Activated CD8-positive, alpha-beta memory T cell treated with anti-CD3 and anti-CD28 coated beads, Interleukin-2, amount 10 ng/mL, durations not matched to agents 7 days and 5 days (primary cell): ENCODE results near the gene TBL3. TPM values are rescaled to one million over a fixed set of nuclear protein-coding genes. Genes with fewer than 3 reads are reported as not detected.

Source experiments
- ATAC-seq: fragments of 150-1000 bp; cut with Tn5 transposase; one replicate; pipeline ENCODE4 v1.10.0; 2021; ENCODE audit warnings: moderate library complexity
- CTCF ChIA-PET: fragments of 350-600 bp; sonication (Branson Sonifier 250); formaldehyde crosslinking; loops from one replicate; lab custom pipeline; 2021; ENCODE audit warnings: antibody characterized with exemption; lab: Charles Lee
- DNase-seq: peaks from one replicate; pipeline ENCODE4 v3.0.0-alpha.2; 2020
- H3K27ac Mint-ChIP-seq: one replicate; pipeline ENCODE4 v1.8.0; 2021; ENCODE audit warnings: mild to moderate bottlenecking, mixed read lengths
- H3K27me3 Mint-ChIP-seq: one replicate; pipeline ENCODE4 v1.8.0; 2021; ENCODE audit warnings: mixed read lengths
- H3K36me3 Mint-ChIP-seq: one replicate; pipeline ENCODE4 v1.8.0; 2021; ENCODE audit warnings: mild to moderate bottlenecking, mixed read lengths
- H3K4me1 Mint-ChIP-seq: one replicate; pipeline ENCODE4 v1.8.0; 2021; ENCODE audit warnings: mixed read lengths
- H3K4me3 Mint-ChIP-seq: one replicate; pipeline ENCODE4 v1.8.0; 2021; ENCODE audit warnings: mild to moderate bottlenecking, moderate library complexity, mixed read lengths
- H3K9me3 Mint-ChIP-seq: one replicate; pipeline ENCODE4 v1.8.0; 2022; ENCODE audit warnings: low read depth, mixed read lengths
- total RNA-seq, 2 experiments: library from RNA; stranded (reverse); gene quantifications; one replicate each; pipeline ENCODE4 v1.2.3, GENCODE V29; 2021

Gene TBL3
- total RNA-seq, 2 experiments from 2014 or later = 41.9 to 42.3 TPM

DNA sequence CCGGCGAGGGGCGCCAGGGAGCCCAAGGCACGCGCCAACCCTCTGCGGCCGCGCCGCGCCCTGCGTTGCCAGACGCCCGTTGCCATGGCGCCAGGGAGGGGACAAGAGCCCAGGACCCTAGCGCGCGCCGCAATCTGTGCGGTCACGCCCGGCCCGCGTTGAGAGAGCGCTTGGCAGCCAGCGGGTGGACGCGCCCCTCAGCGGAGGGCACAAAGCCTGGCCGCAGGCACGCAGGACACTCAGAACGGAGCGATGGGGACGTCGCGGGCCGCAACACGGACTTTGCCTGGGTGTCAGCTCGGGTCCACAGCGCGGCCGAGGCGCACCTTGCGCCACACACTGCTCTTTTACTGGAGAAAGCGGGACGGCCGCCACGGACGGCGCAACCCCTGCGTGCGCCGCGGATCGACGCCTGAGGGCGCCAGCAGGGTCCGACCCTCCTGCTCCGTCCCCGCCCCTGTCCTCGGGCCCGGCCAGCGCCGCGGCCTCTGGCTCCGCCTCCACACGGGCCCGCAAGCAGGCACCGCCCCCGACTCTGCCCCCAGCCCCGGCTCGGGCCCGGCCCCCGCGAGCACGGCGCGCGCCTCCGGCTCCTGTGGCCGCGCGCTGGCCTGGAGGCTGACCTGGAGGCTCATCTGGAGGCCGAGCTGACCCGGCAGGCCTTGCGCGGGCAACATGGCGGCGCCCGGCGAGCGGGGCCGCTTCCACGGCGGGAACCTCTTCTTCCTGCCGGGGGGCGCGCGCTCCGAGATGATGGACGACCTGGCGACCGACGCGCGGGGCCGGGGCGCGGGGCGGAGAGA lies 11.9 kb downstream of the TBL3 start, which contains the start of gene GFER:
Gene GFER, plus strand, starts transcription at position 650 of the 803 bp plus-strand sequence. Its CDS starts 26 bp downstream, at position 676.
- Mint-ChIP-seq H3K4me1 (peaks cover 13% of the 10 kb centered on the region), H3K4me3 (peak within 1 kb of the TSS; percentile 83), H3K27ac (peak within 1 kb of the TSS; percentile 36), H3K9me3 (no peaks in the 10 kb centered on the region), H3K27me3 (peaks cover 42% of the 10 kb centered on the region), H3K36me3 (peaks cover 8% of the 10 kb centered on the region)
- DNase-seq = peak; percentile 84
- peak; percentile 90 for ATAC-seq
- CTCF ChIA-PET = interaction anchor here (1.1 to 4.5 kb wide), 8 partner anchors 9 to 169 kb away, joined by 3 to 22 read pairs (median 4); partner anchors contain the start of genes RPS2 and TBL3

DNA sequence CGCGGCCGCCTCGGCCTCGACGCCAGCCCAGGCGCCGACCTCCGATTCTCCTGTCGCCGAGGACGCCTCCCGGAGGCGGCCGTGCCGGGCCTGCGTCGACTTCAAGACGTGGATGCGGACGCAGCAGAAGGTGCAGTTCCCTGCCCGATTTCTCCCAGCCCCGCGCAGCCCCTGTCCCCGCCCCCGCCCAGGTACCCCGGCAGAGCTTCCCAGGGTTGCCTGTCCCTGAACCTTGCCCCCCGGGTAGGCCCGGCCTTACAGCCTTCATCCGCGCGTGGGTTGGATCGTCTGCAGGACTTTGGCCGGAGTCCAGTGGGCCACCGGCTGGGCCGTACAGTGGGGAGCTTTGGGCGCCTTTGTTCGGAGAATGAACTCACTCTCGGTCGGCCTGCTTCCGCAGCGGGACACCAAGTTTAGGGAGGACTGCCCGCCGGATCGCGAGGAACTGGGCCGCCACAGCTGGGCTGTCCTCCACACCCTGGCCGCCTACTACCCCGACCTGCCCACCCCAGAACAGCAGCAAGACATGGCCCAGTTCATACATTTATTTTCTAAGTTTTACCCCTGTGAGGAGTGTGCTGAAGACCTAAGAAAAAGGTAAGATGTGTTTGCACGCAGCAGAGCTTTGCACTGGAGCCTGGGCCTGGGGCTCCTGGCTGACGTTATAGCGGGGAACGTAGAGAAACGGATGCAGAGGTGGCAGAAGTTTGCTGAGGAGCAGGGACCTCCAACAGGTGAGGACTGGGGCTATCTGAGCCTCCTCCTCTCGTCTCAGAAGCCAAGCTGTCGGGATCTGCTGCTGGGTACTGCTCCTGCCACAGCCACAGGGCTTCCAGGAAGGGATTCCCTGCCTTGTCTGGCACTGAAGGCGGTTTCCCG lies 12.7 kb downstream of the TBL3 start:
- Mint-ChIP-seq H3K36me3 (peaks cover 8% of the 10 kb centered on the region), H3K9me3 (no peaks in the 10 kb centered on the region), H3K4me3 (peak overlapping the region; percentile 83), H3K27ac (peak overlapping the region; percentile 36), H3K4me1 (peaks cover 13% of the 10 kb centered on the region), H3K27me3 (peaks cover 48% of the 10 kb centered on the region)
- DNase-seq (no peak), ATAC-seq (peak; percentile 37)
- CTCF ChIA-PET = interaction anchor here (1.0 to 4.5 kb wide), 8 partner anchors 13 to 171 kb away, joined by 3 to 22 read pairs (median 5); partner anchors contain the start of genes RPS2, TBL3 and TRAF7

DNA sequence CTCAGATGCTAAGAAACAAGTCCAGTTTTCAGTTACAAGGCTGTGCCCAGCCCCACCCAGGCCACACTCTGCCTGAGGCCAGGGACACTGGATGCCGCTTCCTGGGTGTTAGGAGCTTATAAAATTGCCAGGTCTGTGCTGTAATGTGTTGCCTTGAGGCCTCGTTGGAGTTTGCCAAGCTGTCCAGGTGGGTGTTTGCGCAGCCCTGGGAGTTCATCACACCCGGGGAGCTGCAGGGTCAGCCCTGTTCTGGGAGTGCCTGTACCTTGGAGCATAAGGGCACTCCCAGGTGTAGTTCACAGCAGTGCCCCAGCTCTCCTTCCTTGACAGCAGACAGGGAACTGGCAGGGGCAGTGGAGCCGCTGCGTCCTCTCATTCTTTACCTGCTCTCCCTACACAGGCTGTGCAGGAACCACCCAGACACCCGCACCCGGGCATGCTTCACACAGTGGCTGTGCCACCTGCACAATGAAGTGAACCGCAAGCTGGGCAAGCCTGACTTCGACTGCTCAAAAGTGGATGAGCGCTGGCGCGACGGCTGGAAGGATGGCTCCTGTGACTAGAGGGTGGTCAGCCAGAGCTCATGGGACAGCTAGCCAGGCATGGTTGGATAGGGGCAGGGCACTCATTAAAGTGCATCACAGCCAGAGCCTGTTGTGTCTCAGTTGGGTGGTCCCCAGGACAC lies 13.8 kb downstream of the TBL3 start:
- Mint-ChIP-seq H3K27me3 (peaks cover 38% of the 10 kb centered on the region), H3K4me3 (peak overlapping the region; percentile 83), H3K9me3 (no peaks in the 10 kb centered on the region), H3K36me3 (peaks cover 8% of the 10 kb centered on the region), H3K27ac (no peak overlapping the region), H3K4me1 (peaks cover 13% of the 10 kb centered on the region)
- CTCF ChIA-PET = interaction anchor here (1.0 to 4.5 kb wide), 5 partner anchors 14 to 170 kb away, joined by 3 to 22 read pairs (median 3); partner anchors contain the start of genes TBL3 and TRAF7
- DNase-seq (no peak), ATAC-seq (no peak)

DNA sequence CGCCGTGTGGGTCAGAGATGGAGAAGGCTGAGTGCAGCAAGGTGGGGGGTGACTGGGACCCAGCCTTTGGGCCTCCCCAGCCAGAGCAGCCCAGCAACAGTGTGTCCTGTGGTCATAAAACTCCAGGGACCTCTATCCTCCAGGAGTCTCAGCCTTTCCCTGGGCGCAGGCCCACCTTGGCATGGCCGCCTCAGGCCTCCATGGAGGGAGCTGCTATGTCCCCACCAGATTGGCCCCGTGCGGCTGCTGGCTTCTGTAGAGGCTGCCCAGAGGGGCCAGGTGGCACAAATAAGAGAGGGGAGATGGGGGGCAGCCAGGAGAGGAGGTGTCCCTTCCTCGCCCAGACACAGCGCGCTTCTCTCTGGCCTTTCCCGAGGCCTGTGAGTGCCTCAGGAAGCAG lies 15.3 kb downstream of the TBL3 start:
- CTCF ChIA-PET = interaction anchor here (1.2 kb wide), 1 partner anchor 17 kb away, joined by 4 read pairs; no protein-coding TSS in a partner anchor
- H3K4me3 Mint-ChIP-seq = no peak overlapping the region
- ATAC-seq (no peak), DNase-seq (no peak)
- peaks cover 22% of the 10 kb centered on the region for H3K27me3 Mint-ChIP-seq
- H3K9me3 Mint-ChIP-seq = no peaks in the 10 kb centered on the region
- H3K36me3 Mint-ChIP-seq = peaks cover 8% of the 10 kb centered on the region
- peaks cover 25% of the 10 kb centered on the region for H3K4me1 Mint-ChIP-seq
- no peak overlapping the region for H3K27ac Mint-ChIP-seq

DNA sequence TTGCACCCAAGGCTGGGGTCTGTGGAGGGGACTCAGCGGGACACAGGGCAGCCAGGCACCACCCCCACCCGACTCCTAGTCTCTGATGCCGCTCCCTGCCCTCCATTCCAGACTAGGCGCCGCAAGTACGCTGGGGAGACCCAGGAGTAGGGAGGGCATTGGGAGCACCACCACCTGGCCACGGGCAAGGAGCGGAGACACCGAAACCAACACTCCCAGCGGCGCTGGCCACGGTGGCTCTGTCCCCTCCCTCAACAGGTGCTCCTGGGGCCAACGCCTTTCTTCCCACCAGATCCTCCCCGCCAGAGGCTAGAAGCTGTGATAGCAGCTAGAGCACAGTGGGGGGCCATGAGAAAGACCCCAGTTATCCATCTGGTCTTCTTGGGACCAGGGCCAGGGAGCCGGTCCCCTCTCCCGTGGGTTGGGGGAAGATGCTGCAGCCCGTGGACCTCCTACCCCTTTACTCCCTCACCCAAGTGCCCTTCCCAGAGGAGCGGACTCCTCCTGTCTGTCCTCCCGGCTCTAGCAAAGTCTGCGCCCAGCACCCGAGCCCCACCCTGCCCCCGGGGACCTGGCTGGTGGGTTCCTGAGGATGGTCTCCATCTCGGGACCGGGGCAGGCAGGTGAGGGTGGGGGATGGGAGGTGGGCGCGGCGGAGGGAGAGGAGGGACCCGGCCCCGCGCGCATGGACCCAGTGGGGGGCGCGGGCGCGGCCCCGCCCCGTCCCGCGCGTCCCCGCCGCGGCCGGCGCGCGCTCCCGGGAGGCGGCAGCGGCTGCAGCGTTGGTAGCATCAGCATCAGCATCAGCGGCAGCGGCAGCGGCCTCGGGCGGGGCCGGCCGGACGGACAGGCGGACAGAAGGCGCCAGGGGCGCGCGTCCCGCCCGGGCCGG lies 17.6 kb downstream of the TBL3 start, which contains the start of gene SYNGR3:
Gene SYNGR3, plus strand, starts transcription at position 762 of the 892 bp plus-strand sequence. CDS start 133 bp downstream, outside the sequence.
- no peak for ATAC-seq
- Mint-ChIP-seq H3K4me1 (peaks cover 34% of the 10 kb centered on the region), H3K27me3 (peaks cover 11% of the 10 kb centered on the region), H3K27ac (peak within 1 kb of the TSS; percentile 78), H3K4me3 (peak within 1 kb of the TSS; percentile 66), H3K9me3 (no peaks in the 10 kb centered on the region), H3K36me3 (peaks cover 8% of the 10 kb centered on the region)
- no peak for DNase-seq
- CTCF ChIA-PET = no interaction called here

DNA sequence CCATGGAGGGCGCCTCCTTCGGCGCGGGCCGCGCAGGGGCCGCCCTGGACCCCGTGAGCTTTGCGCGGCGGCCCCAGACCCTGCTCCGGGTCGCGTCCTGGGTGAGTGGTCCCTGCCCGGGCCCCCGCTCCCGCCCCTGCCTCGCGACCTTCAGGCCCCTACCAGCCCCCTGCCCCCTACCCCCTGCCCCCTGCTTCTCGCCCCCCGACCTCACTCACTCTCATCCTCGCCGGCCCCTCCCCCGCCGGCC lies 18.2 kb downstream of the TBL3 start:
- Mint-ChIP-seq H3K27me3 (peaks cover 11% of the 10 kb centered on the region), H3K4me3 (no peak overlapping the region), H3K36me3 (peaks cover 5% of the 10 kb centered on the region), H3K9me3 (no peaks in the 10 kb centered on the region), H3K27ac (no peak overlapping the region), H3K4me1 (peaks cover 29% of the 10 kb centered on the region)
- no peak for DNase-seq
- no peak for ATAC-seq
- CTCF ChIA-PET = interaction anchor here (1.0 to 2.2 kb wide), 2 partner anchors 14 to 25 kb away, joined by 5 to 10 read pairs; partner anchors contain the start of gene RPS2

DNA sequence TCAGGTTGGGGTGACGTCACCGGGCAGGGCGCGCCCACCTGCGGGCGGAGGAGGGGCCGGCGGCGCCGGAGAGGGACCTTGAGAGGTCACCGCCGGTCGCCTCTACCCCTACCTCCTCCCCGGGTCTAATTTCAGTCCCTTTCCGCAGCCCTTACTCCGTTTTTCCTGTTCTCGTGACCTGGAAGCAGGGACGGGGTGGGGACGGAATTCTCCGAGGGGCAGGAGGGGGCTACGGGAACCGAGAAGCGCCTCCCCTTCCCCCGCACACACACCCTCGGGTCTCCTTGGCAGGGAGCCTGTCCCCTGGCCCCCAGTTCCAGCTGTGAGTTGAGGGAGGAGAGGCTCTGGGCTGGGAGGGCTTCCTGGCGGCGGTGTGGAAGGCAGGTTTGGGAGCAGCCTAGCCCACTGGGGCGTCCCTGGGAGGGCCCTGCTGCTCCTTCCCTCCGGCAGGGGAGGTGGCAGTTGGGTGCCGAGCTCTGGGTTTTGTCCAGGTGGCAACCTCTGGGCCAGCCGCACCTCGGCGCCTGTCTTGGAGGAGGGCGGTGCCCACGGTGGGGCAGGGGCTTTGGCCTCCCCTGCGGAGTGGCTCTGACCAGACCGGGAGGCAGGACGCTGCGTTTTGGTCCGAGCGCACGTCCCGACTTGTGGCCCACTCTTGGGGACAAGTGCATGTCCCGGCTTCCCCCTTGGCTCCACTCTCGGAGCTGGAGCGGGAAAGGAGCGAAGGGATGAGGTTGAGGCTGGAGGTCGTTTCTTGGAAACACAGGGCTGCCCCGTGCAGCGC lies 18.7 kb downstream of the TBL3 start:
- Mint-ChIP-seq H3K9me3 (no peaks in the 10 kb centered on the region), H3K4me3 (peak overlapping the region; percentile 66), H3K4me1 (peaks cover 24% of the 10 kb centered on the region), H3K36me3 (peaks cover 8% of the 10 kb centered on the region), H3K27me3 (peaks cover 11% of the 10 kb centered on the region), H3K27ac (peak overlapping the region; percentile 78)
- peak; percentile 8 for ATAC-seq
- CTCF ChIA-PET = interaction anchor here (1.0 to 2.2 kb wide), 3 partner anchors 13 to 26 kb away, joined by 3 to 10 read pairs (median 5); partner anchors contain the start of gene RPS2
- DNase-seq = peak; percentile 72

DNA sequence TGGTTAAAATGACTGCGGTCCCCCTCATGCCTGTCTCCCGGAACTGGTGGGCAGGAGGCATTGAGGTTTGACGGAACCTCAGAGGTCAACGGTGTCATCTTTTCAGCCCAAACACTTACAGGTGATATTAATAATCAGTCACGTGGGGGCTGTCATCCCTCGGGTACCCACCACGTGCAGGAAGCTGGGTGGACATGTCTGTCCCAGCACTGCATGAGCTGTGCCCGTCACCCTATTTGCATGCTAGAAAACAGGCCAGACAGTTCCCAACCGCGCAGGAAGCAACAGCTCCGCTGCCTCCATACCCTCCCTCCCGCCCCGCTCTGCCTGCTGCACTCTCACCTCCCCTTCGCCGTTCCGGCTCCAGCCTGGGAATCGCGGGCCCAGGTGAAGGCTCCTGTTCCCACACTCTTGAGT lies 19.3 kb downstream of the TBL3 start:
- H3K27ac Mint-ChIP-seq = peak overlapping the region; percentile 78
- CTCF ChIA-PET = interaction anchor here (1.0 to 2.2 kb wide), 3 partner anchors 13 to 26 kb away, joined by 3 to 10 read pairs (median 5); partner anchors contain the start of gene RPS2

DNA sequence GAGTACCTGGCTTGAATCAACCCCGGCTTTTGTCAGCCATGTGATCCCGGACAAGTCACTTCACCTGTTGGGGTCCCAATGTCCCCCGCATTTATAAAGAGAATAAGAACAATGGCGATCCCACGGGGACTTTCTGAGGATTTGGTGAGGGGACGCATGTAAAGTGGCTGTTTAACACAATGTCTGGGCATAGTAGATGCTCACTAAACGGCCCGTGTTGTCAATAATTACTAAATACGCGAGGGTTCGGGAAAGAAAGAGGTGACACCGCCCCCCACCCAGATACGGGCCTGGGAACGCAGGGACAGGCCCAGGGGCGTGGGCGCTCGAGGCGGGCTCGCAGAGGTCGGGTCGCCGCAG lies 19.7 kb downstream of the TBL3 start:
- H3K36me3 Mint-ChIP-seq = peaks cover 4% of the 10 kb centered on the region
- H3K27me3 Mint-ChIP-seq = peaks cover 11% of the 10 kb centered on the region
- peak overlapping the region; percentile 78 for H3K27ac Mint-ChIP-seq
- peak overlapping the region; percentile 66 for H3K4me3 Mint-ChIP-seq
- CTCF ChIA-PET = interaction anchor here (1.5 to 2.2 kb wide), 2 partner anchors 12 to 16 kb away, joined by 3 to 10 read pairs; no protein-coding TSS in a partner anchor
- DNase-seq = no peak
- peaks cover 24% of the 10 kb centered on the region for H3K4me1 Mint-ChIP-seq
- no peak for ATAC-seq
- no peaks in the 10 kb centered on the region for H3K9me3 Mint-ChIP-seq

More for the DNA sequence above, 19.3 kb downstream of the TBL3 start:
- Mint-ChIP-seq H3K27me3 (peaks cover 11% of the 10 kb centered on the region), H3K9me3 (no peaks in the 10 kb centered on the region), H3K4me1 (peaks cover 22% of the 10 kb centered on the region), H3K4me3 (peak overlapping the region; percentile 66), H3K36me3 (peaks cover 8% of the 10 kb centered on the region)
- peak; percentile 80 for DNase-seq
- ATAC-seq = peak; percentile 37

DNA sequence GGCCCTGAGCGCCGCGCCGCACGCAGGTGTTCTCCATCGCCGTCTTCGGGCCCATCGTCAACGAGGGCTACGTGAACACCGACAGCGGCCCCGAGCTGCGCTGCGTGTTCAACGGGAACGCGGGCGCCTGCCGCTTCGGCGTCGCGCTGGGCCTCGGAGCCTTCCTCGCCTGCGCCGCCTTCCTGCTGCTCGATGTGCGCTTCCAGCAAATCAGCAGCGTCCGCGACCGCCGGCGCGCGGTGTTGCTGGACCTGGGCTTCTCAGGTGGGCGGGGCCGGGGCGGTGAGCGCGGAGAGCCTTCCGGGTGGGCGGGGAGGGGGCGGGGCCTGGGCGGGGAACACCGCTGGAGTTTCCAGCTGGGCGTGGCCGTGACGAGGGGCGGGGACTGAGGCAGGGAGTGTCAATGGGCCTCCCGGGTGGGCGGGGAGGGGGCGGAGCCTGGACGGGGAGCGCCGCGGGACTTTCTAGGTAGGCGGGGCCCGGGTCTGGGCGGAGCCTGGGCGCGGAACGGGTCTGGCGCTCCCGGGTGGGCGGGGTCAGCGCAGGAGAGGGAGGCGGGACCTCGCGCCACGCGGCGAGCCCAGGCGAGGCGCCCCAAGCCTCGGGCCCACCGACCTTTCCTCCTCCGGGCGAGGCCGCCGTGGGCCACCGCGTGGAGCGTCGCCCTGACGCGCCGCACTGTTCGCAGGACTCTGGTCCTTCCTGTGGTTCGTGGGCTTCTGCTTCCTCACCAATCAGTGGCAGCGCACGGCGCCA lies 20.3 kb downstream of the TBL3 start:
- H3K36me3 Mint-ChIP-seq = peaks cover 6% of the 10 kb centered on the region
- peak; percentile 76 for ATAC-seq
- H3K27ac Mint-ChIP-seq = peak overlapping the region; percentile 49
- H3K4me3 Mint-ChIP-seq = peak overlapping the region; percentile 66
- peaks cover 27% of the 10 kb centered on the region for H3K4me1 Mint-ChIP-seq
- peaks cover 11% of the 10 kb centered on the region for H3K27me3 Mint-ChIP-seq
- CTCF ChIA-PET = interaction anchor here (1.5 to 4.3 kb wide), 4 partner anchors 9 to 15 kb away, joined by 3 to 42 read pairs (median 6); no protein-coding TSS in a partner anchor
- H3K9me3 Mint-ChIP-seq = no peaks in the 10 kb centered on the region
- peak; percentile 99 for DNase-seq
